Thoracic aorta (tissue), 2 donors: ENCODE results near the gene VWC2. TPM values are rescaled to one million over a fixed set of nuclear protein-coding genes. Genes with fewer than 3 reads are reported as not detected.

ENCODE experiments used
- ATAC-seq: fragments of 150-250 bp; one replicate; pipeline ENCODE4 v1.8.0; 2017; ENCODE audit warnings: low read depth; ENCODE audit not compliant: insufficient number of reproducible peaks, low FRiP score
- DNase-seq: peaks from one replicate; pipeline ENCODE4 v3.0.0-alpha.2; 2020; ENCODE audit warnings: low spot score
- H3K27ac ChIP-seq, 2 donors: fragments of 200-600 bp; sonication (generic); 1 replicate in 1 of 2; 2 replicates in 1 of 2; pipeline ENCODE4 v1.5.1; 2016; ENCODE audit warnings: mild to moderate bottlenecking in 2 of 2, moderate library complexity in 2 of 2
- H3K27me3 ChIP-seq: fragments of 200-600 bp; sonication (generic); replicated peaks from 2 replicates; pipeline ENCODE4 v1.6.0; 2016; ENCODE audit warnings: mild to moderate bottlenecking; ENCODE audit not compliant: insufficient read depth
- H3K36me3 ChIP-seq: fragments of 200-600 bp; sonication (generic); one replicate; pipeline ENCODE4 v1.5.1; 2016
- H3K4me1 ChIP-seq, 2 donors: fragments of 200-600 bp; sonication (generic); 1 replicate in 1 of 2; 2 replicates in 1 of 2; pipeline versions ENCODE4 v1.5.1 to v1.6.0; 2016; ENCODE audit warnings: low read depth in 2 of 2, mild to moderate bottlenecking in 1 of 2; ENCODE audit not compliant: control insufficient read depth in 1 of 2
- H3K4me3 ChIP-seq: fragments of 200-600 bp; sonication (generic); 2 replicates; pipeline ENCODE4 v1.5.1; 2016; ENCODE audit warnings: mild to moderate bottlenecking
- H3K9me3 ChIP-seq: fragments of 200-600 bp; sonication (generic); 2 replicates; pipeline ENCODE4 v1.5.1; 2016
- total RNA-seq, 2 donors: library from RNA; depleted of rRNA; stranded (reverse); fragments of >200 nt; gene quantifications; one replicate each; pipeline versions ENCODE4 v1.1.0 to v1.2.3, GENCODE V29; 2016
- TF ChIP-seq, protein P1 (sequence below): fragments of 200-600 bp; sonication (generic); IDR thresholded peaks from one replicate; pipeline ENCODE4 v1.5.1; 2019; ENCODE audit warnings: antibody characterized with exemption

The VWC2 gene
- total RNA-seq, 2 donors from 2014 or later = 0.14 TPM; not detected in 1

DNA sequence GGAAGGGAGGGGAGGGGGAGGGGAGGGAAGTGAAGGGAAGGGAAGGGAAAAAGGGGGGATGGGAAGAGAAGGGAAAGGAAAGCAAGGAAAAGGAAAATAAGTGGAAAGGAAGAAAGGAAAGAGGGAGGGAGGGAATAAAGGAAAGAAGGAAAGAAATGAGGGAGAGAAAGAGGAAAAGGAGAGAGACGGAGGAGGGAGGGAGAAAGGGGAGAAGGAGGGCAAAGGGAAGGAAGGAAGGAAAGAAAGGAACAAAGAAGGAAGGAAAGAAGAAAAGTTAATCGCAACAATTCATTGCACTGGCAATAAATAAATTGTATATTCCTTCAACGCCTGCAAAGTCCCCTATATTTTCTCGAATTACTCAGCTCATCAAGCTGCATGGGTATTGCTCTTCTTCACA is 2.6 kb upstream of the VWC2 start:
- ATAC-seq (no peak), DNase-seq (no peak)
- TF ChIP-seq, protein P1, sequence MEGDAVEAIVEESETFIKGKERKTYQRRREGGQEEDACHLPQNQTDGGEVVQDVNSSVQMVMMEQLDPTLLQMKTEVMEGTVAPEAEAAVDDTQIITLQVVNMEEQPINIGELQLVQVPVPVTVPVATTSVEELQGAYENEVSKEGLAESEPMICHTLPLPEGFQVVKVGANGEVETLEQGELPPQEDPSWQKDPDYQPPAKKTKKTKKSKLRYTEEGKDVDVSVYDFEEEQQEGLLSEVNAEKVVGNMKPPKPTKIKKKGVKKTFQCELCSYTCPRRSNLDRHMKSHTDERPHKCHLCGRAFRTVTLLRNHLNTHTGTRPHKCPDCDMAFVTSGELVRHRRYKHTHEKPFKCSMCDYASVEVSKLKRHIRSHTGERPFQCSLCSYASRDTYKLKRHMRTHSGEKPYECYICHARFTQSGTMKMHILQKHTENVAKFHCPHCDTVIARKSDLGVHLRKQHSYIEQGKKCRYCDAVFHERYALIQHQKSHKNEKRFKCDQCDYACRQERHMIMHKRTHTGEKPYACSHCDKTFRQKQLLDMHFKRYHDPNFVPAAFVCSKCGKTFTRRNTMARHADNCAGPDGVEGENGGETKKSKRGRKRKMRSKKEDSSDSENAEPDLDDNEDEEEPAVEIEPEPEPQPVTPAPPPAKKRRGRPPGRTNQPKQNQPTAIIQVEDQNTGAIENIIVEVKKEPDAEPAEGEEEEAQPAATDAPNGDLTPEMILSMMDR = no peak
- Histone ChIP-seq H3K36me3 (no peaks in the 10 kb centered on the region), H3K9me3 (no peaks in the 10 kb centered on the region), H3K27me3 (no peaks in the 10 kb centered on the region), H3K4me1 (peaks cover 8 to 27% of the 10 kb centered on the region in 2 donors), H3K4me3 (no peak overlapping the region), H3K27ac (no peak overlapping the region)

DNA sequence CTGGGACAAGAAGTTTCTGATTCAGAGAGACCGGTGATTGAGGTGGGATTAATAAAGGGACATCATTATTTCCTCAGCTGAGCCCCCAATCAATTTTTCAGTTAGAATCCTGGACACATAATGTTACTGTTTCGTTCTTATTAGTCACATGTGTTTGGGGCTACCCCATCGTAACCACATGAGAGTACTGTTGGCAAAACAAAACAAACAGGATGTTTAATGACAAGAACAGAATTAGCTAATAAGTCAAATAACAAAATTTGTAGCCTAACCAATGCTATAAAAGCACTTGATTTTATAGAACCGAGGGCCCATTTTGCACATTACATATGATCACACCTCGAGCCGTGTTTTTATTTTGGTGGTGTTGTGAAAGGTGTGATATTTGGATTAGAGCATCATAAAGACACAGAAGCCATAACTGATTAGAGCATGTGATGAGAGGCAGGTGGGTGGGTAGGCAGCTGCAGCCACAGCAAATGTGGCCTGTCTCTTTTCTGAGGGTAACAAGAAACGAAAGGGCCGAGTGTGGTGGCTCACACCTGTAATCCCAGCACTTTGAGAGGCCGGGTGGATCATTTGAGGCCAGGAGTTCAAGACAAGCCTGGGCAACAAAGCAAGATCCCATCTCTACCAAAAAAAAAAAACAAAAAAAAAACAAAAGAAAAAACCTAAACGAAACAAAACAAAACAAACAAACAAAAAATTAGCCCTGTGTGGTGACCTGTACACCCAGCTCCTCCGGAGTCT is 1.8 kb upstream of the VWC2 start:
- Histone ChIP-seq H3K4me3 (no peak overlapping the region), H3K4me1 (peaks cover 9 to 29% of the 10 kb centered on the region in 2 donors), H3K36me3 (no peaks in the 10 kb centered on the region), H3K9me3 (no peaks in the 10 kb centered on the region), H3K27me3 (no peaks in the 10 kb centered on the region), H3K27ac (no peak overlapping the region)
- TF ChIP-seq, protein P1 = no peak
- DNase-seq = no peak
- no peak for ATAC-seq

DNA sequence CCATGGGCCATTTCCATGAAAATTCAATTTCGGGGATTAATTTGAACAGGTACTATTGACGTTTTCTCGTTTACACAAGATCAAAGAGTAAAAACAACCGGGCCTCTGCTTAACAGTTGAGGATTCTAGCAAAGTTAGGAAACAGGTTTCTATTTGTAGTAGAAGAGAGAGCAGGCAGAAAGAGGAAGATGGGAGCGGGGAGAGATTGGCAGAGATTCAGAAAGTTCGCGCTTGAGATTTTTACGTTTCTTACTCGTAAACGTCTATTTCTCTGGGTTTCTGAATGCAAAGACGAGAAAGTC is 571 bp upstream of the VWC2 start:
- H3K4me1 ChIP-seq = peaks cover 9 to 29% of the 10 kb centered on the region in 2 donors
- ATAC-seq (no peak), DNase-seq (no peak)
- H3K27me3 ChIP-seq = no peaks in the 10 kb centered on the region
- TF ChIP-seq, protein P1 = no peak
- no peaks in the 10 kb centered on the region for H3K9me3 ChIP-seq
- peak overlapping the region; percentile 68 for H3K4me3 ChIP-seq
- H3K36me3 ChIP-seq = no peaks in the 10 kb centered on the region
- no peak overlapping the region for H3K27ac ChIP-seq

DNA sequence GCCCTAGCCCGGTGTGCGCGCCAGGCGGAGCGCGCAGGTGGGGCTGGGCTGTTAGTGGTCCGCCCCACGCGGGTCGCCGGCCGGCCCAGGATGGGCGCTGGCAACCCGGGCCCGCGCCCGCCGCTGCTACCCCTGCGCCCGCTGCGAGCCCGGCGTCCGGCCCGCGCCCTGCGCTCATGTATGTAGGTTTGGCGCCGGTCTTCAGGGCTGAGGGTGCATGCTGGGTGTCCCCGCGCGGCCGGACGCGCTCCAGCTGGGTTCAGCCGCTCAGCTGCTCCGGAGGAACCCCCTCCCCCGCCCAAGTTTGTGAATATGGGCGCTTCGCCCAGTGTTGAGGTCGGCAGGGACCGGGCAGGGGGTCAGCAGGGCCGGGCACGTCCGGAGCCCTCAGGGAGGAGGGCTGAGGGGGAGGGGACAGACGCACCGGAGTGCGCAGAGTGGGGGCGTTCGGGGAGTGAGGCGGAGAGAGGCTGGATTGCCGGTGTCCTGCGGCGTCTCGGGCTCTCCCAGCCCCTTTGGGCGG is 559 bp downstream of the VWC2 start:
- Histone ChIP-seq H3K4me1 (peaks cover 9 to 29% of the 10 kb centered on the region in 2 donors), H3K4me3 (peak overlapping the region; percentile 68), H3K9me3 (no peaks in the 10 kb centered on the region), H3K36me3 (no peaks in the 10 kb centered on the region), H3K27me3 (no peaks in the 10 kb centered on the region), H3K27ac (no peak overlapping the region)
- no peak for ATAC-seq
- TF ChIP-seq, protein P1 = no peak
- no peak for DNase-seq

DNA sequence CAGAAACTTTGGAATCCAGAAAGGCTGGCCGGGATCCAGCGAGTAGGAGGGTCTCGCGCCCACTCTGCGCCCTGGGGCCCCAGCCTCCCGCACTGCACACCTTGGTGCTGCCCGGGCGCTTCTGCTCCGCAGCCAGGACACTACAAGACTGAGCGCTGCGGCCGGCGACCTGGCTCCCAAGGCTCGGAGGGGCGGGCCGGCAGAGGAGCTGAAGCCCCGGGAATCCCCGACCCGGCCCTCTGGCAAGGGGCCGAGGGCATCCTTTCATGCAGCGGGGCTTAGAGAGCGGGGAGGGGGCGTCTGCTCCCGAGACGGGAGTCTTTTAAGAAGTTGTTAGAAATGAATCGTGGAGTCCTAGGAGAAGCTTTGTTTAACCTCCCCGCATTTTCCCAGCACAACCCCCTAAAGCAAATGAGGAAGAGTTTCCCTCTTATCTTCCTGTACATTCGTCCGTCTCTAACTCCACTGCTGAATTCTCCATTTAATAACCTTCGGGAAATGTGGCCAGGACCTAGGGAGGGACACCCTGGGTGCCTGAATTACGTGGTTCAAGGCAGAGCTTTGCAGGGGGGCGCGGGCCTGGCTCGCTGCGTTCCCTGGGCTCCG is 1.1 kb downstream of the VWC2 start:
- H3K9me3 ChIP-seq = no peaks in the 10 kb centered on the region
- H3K4me3 ChIP-seq = peak overlapping the region; percentile 68
- peaks cover 9 to 29% of the 10 kb centered on the region in 2 donors for H3K4me1 ChIP-seq
- H3K27me3 ChIP-seq = no peaks in the 10 kb centered on the region
- TF ChIP-seq, protein P1 = no peak
- no peak overlapping the region for H3K27ac ChIP-seq
- ATAC-seq (no peak), DNase-seq (no peak)
- H3K36me3 ChIP-seq = no peaks in the 10 kb centered on the region
